ENCODE data around the gene RHBDD1. TPM values are rescaled to one million over a fixed set of nuclear protein-coding genes. Genes with fewer than 3 reads are reported as not detected.

The RHBDD1 gene
- total and polyA plus RNA-seq, 3 experiments from 2014 or later = 19.2 to 35.7 (median 32.8) TPM

DNA sequence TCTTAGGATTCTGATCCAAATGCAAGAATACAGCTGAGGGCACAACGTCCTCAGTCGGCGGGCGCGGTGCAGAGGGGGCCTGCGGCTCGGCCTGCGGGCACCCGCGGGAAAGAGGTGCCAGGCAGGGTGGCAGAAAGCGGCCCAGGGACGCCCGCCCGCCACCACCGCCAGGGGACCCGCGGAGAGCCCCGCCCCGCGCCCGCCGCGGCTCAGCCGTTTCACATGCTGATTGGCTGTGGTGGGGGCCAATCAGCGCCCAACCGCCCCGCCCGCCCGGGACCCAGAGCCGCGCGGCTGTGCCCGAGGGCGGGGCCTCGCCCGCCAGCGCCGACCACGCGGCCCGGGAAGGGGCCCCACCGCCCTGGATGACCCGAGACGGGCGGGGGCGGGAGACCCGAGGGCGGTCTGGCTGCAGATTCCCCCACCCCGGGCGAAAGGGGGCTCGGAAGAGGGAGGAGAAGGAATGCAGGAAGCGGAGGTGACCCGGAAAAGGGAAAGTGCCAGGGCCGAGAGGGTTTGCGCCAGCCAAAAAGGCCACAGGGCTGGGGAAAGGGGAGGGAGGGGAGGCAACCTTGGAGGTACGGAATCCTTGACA, 44.3 kb upstream of the RHBDD1 start:
- CTCF ChIA-PET = interaction anchor here (1.0 to 3.0 kb wide), 2 partner anchors 11 to 48 kb away, joined by 3 to 11 read pairs; no protein-coding TSS in a partner anchor
- Histone ChIP-seq H3K36me3 (ENCODE audit: insufficient read depth, low read length) (no peaks in the 10 kb centered on the region), H3K9me3 (ENCODE audit: low read length) (no peaks in the 10 kb centered on the region), H3K4me1 (ENCODE audit: insufficient read depth, low read length) (peaks cover 16% of the 10 kb centered on the region), H3K4me3 (ENCODE audit: low read length) (peak overlapping the region; percentile 62), H3K27me3 (ENCODE audit: insufficient read depth, low read length, poor library complexity, severe bottlenecking) (no peaks in the 10 kb centered on the region), H3K27ac (ENCODE audit: low read depth, low read length) (peak overlapping the region; percentile 70)
- Mint-ChIP-seq H3K4me1 (peaks cover 9 to 40% (median 26%) of the 10 kb centered on the region in 3 donors), H3K27me3 (peaks cover 0 to 2% of the 10 kb centered on the region in 2 donors), H3K36me3 (peaks cover 0 to 5% (median 0%) of the 10 kb centered on the region in 3 donors), H3K9me3 (no peaks in the 10 kb centered on the region), H3K4me3 (peak overlapping the region; percentile 94 to 99 (median 95)), H3K27ac (peak overlapping the region; percentile 90 to 100 (median 98))
- peak; percentile 86 to 96 (median 93) for DNase-seq
- POLR2A ChIA-PET = interaction anchor here (1.4 kb wide), 1 partner anchor 8 kb away, joined by 9 read pairs; the partner anchor contains the start of gene IRS1

DNA sequence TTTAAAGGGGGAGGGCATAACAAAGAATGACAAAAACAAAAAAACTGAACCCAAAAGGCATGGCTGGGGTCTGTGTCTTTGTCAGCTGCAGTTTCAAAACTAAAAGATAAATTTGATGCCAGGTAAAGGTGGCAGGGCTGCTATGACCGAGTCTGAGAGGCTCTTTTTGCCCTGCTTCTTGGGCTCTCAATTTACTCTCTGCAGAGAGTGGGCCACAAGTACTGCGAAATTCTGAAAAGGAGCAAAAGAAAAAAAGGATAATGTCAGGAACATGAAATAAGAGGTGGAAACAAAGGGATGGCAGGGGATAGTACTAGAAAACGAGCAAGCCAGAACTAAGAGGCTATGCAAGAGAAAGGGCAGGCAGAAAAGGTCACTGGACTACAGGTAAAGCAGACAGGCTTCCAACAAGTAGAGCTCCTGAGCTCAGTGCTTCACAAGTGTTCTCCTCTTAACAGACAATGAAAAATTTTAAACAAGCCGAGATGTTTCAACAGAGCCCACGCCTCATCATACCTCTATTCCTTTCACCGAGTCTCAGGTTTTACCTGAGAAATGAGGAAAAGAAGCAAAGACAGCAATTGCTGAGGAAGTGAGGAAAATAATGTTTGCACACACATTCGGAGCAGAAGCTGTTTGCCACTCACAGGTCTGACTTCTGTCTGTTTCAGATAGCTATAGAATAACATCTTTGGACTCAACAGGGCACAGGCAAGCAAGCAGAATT, 43.5 kb upstream of the RHBDD1 start:
- H3K27me3 Mint-ChIP-seq = peaks cover 0 to 2% of the 10 kb centered on the region in 2 donors

DNA sequence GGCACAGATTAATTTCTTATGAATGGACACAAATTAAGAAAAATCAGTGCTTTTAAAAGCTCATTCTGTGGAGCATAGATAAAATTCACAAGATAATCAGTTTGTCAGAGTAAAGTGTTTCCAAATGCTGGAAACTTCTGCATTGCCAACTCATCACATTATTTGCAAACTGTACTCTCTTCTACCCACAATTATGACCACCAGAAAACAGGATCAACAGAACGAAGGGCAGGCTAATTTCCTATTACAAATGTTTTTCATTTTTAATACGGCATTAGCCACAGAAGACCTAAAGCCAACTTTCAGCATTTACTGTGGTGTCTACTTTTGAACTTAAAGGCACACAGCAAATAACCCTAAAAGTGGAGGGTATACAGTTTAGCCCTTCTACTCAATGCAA, 42.2 kb upstream of the RHBDD1 start:
- DNase-seq = no peak
- H3K27me3 Mint-ChIP-seq = peaks cover 0 to 2% of the 10 kb centered on the region in 2 donors
- H3K4me1 Mint-ChIP-seq = peaks cover 9 to 45% (median 26%) of the 10 kb centered on the region in 3 donors
- Histone ChIP-seq H3K27me3 (ENCODE audit: insufficient read depth, low read length, poor library complexity, severe bottlenecking) (no peaks in the 10 kb centered on the region), H3K4me1 (ENCODE audit: insufficient read depth, low read length) (peaks cover 16% of the 10 kb centered on the region), H3K9me3 (ENCODE audit: low read length) (no peaks in the 10 kb centered on the region), H3K27ac (ENCODE audit: low read depth, low read length) (no peak overlapping the region), H3K36me3 (ENCODE audit: insufficient read depth, low read length) (no peaks in the 10 kb centered on the region), H3K4me3 (ENCODE audit: low read length) (no peak overlapping the region)
- H3K4me3 Mint-ChIP-seq = peak overlapping the region in 2 of 7 donors; percentile 29 to 95
- H3K27ac Mint-ChIP-seq = peak overlapping the region in 2 of 8 donors; percentile 38 to 59
- CTCF ChIA-PET = no interaction called here
- H3K9me3 Mint-ChIP-seq = no peaks in the 10 kb centered on the region
- peaks cover 0 to 8% (median 0%) of the 10 kb centered on the region in 3 donors for H3K36me3 Mint-ChIP-seq
- POLR2A ChIA-PET = no interaction called here

More for the DNA sequence above, 43.5 kb upstream of the RHBDD1 start:
- peaks cover 9 to 40% (median 26%) of the 10 kb centered on the region in 3 donors for H3K4me1 Mint-ChIP-seq
- H3K4me3 Mint-ChIP-seq = peak overlapping the region; percentile 72 to 95 (median 92)
- H3K4me3 ChIP-seq (ENCODE audit: low read length) = peak overlapping the region; percentile 62
- peaks cover 16% of the 10 kb centered on the region for H3K4me1 ChIP-seq (ENCODE audit: insufficient read depth, low read length)
- H3K9me3 Mint-ChIP-seq = no peaks in the 10 kb centered on the region
- no peaks in the 10 kb centered on the region for H3K27me3 ChIP-seq (ENCODE audit: insufficient read depth, low read length, poor library complexity, severe bottlenecking)
- ChIA-PET POLR2A (no interaction called here), CTCF (interaction anchor here (1.0 kb wide), 1 partner anchor 47 kb away, joined by 3 read pairs; no protein-coding TSS in a partner anchor)
- H3K36me3 Mint-ChIP-seq = peaks cover 0 to 5% (median 0%) of the 10 kb centered on the region in 3 donors
- peak overlapping the region; percentile 70 for H3K27ac ChIP-seq (ENCODE audit: low read depth, low read length)
- DNase-seq = no peak
- peak overlapping the region; percentile 63 to 95 (median 89) for H3K27ac Mint-ChIP-seq
- no peaks in the 10 kb centered on the region for H3K36me3 ChIP-seq (ENCODE audit: insufficient read depth, low read length)
- no peaks in the 10 kb centered on the region for H3K9me3 ChIP-seq (ENCODE audit: low read length)

DNA sequence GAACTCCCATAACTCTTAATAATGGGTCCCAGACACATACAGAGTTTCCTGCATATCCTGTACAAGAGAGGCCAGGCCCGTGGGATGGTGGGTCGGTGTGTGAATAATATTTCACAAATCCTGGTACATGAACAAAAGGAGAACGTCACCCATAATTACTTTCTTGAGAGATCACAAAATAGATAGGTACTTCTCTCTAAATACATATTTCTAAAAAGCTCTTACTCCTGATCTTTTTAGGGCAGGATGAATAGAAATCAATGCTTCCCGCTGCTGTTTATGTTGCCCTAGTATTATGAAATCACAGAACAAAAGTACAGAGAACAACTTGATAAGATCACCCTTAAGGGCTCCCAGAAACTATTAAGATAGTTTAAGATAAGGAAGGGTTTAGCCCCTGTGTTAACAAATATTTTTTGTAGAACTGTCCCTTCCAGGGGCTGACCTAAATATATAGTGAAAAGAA, 41.6 kb upstream of the RHBDD1 start:
- POLR2A ChIA-PET = interaction anchor here (1.6 kb wide), 1 partner anchor 42 kb away, joined by 7 read pairs; the partner anchor contains the start of gene RHBDD1
- Histone ChIP-seq H3K4me3 (ENCODE audit: low read length) (no peak overlapping the region), H3K4me1 (ENCODE audit: insufficient read depth, low read length) (peaks cover 16% of the 10 kb centered on the region), H3K36me3 (ENCODE audit: insufficient read depth, low read length) (no peaks in the 10 kb centered on the region), H3K27ac (ENCODE audit: low read depth, low read length) (no peak overlapping the region), H3K27me3 (ENCODE audit: insufficient read depth, low read length, poor library complexity, severe bottlenecking) (no peaks in the 10 kb centered on the region), H3K9me3 (ENCODE audit: low read length) (no peaks in the 10 kb centered on the region)
- peaks cover 0 to 8% (median 0%) of the 10 kb centered on the region in 3 donors for H3K36me3 Mint-ChIP-seq
- CTCF ChIA-PET = no interaction called here
- no peak for DNase-seq
- peaks cover 9 to 45% (median 26%) of the 10 kb centered on the region in 3 donors for H3K4me1 Mint-ChIP-seq
- peak overlapping the region in 2 of 7 donors; percentile 29 to 95 for H3K4me3 Mint-ChIP-seq
- H3K27me3 Mint-ChIP-seq = peaks cover 0 to 2% of the 10 kb centered on the region in 2 donors
- H3K9me3 Mint-ChIP-seq = no peaks in the 10 kb centered on the region
- peak overlapping the region in 2 of 8 donors; percentile 50 to 59 for H3K27ac Mint-ChIP-seq

DNA sequence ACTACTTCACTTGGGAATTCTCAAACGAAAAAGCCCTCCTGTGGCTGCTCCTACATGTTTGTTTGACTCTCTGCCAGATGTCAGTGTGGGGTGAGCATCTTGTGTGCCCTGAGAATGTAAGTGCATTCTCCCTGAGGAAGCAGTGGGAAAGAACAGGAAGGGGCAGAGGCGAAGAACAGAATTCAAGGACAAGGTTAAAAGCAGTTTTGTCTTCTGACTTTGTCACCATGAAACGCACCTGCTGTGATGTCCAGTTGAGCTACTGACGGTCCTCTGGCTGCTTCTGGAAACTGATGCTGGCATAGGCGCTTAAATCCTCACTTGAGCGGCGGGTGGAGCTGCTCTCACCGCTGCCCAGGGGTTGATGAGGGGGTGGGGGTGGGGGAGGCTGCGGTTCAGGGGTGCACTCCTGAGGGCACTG, 41.1 kb upstream of the RHBDD1 start:
- peaks cover 9 to 45% (median 26%) of the 10 kb centered on the region in 3 donors for H3K4me1 Mint-ChIP-seq
- Histone ChIP-seq H3K4me3 (ENCODE audit: low read length) (no peak overlapping the region), H3K4me1 (ENCODE audit: insufficient read depth, low read length) (peaks cover 16% of the 10 kb centered on the region), H3K9me3 (ENCODE audit: low read length) (no peaks in the 10 kb centered on the region), H3K27ac (ENCODE audit: low read depth, low read length) (no peak overlapping the region), H3K36me3 (ENCODE audit: insufficient read depth, low read length) (no peaks in the 10 kb centered on the region), H3K27me3 (ENCODE audit: insufficient read depth, low read length, poor library complexity, severe bottlenecking) (no peaks in the 10 kb centered on the region)
- H3K4me3 Mint-ChIP-seq = peak overlapping the region in 1 of 7 donors; percentile 95
- no peaks in the 10 kb centered on the region for H3K9me3 Mint-ChIP-seq
- peaks cover 0 to 8% (median 0%) of the 10 kb centered on the region in 3 donors for H3K36me3 Mint-ChIP-seq
- ChIA-PET CTCF (interaction anchor here (1.0 kb wide), 1 partner anchor 41 kb away, joined by 3 read pairs; the partner anchor contains the start of gene RHBDD1), POLR2A (interaction anchor here (1.6 kb wide), 1 partner anchor 41 kb away, joined by 7 read pairs; the partner anchor contains the start of gene RHBDD1)
- peaks cover 0 to 2% of the 10 kb centered on the region in 2 donors for H3K27me3 Mint-ChIP-seq
- DNase-seq = no peak
- peak overlapping the region in 2 of 8 donors; percentile 43 to 59 for H3K27ac Mint-ChIP-seq

DNA sequence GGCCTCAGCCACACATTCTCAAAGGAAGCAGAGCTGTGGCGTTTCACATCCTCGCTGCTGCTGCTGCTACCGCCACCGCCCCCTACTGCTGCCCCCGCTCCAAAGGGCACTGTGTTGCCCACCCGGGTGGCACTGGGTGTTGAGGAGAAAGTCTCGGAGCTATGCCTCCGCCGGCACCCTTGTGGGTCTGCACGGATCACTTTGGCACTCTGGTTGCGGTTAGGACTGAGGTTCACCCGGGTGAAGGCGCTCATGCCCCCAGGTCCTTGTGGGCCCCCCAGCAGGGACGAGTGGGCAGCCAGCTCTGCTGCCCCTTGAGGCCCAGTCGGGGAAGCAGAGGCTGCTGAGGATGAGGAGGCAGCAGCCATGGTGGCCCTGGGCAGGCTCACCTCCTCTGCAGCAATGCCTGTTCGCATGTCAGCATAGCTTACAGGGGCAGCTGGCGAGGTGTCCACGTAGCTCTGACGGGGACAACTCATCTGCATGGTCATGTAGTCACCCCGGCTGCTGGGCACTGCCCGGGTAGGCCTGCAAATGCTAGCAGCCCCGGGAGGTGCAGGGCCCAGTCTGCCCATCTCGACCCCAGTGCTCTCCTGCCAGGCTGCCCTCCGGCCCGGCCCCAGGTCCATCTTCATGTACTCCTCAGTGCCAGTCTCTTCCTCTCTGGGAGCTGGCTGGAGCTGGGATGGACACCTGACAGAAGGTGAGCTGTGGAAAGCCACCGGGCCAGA, 40.4 kb upstream of the RHBDD1 start:
- H3K4me1 ChIP-seq (ENCODE audit: insufficient read depth, low read length) = peaks cover 20% of the 10 kb centered on the region

More for the DNA sequence above, 40.4 kb upstream of the RHBDD1 start:
- Histone ChIP-seq H3K27me3 (ENCODE audit: insufficient read depth, low read length, poor library complexity, severe bottlenecking) (no peaks in the 10 kb centered on the region), H3K27ac (ENCODE audit: low read depth, low read length) (no peak overlapping the region), H3K36me3 (ENCODE audit: insufficient read depth, low read length) (no peaks in the 10 kb centered on the region), H3K9me3 (ENCODE audit: low read length) (no peaks in the 10 kb centered on the region), H3K4me3 (ENCODE audit: low read length) (no peak overlapping the region)
- ChIA-PET POLR2A (interaction anchor here (1.6 kb wide), 1 partner anchor 41 kb away, joined by 7 read pairs; the partner anchor contains the start of gene RHBDD1), CTCF (interaction anchor here (1.0 kb wide), 1 partner anchor 40 kb away, joined by 3 read pairs; the partner anchor contains the start of gene RHBDD1)
- Mint-ChIP-seq H3K27ac (no peak overlapping the region), H3K4me3 (peak overlapping the region in 2 of 7 donors; percentile 27 to 61), H3K27me3 (peaks cover 0 to 2% of the 10 kb centered on the region in 2 donors), H3K4me1 (peaks cover 13 to 48% (median 25%) of the 10 kb centered on the region in 3 donors), H3K36me3 (peaks cover 0 to 8% (median 0%) of the 10 kb centered on the region in 3 donors), H3K9me3 (no peaks in the 10 kb centered on the region)
- no peak for DNase-seq

Data from CD8-positive, alpha-beta memory T cell (primary cell).